Mesenteric fat pad (tissue), 1 donor: Measurements from ENCODE around the gene RHEBL1. TPM values are rescaled to one million over a fixed set of nuclear protein-coding genes. Genes with fewer than 3 reads are reported as not detected.

Experiments used
- DNase-seq: peaks from one replicate; pipeline ENCODE4 v3.0.0-alpha.2; 2020; ENCODE audit warnings: low spot score
- total RNA-seq: library from RNA; stranded (reverse); fragmentation: NEBNext Ultra II Directional; extraction: Animal tissue kit (Norgen Biotek cat#: 25700); gene quantifications from one replicate; pipeline ENCODE4 v1.2.1, GENCODE V29; 2021
- donor health status: DM: yes; HTN: yes; CAD: no.

RHEBL1 gene
- total RNA-seq, 1 donor from 2014 or later = 0.42 TPM

DNA sequence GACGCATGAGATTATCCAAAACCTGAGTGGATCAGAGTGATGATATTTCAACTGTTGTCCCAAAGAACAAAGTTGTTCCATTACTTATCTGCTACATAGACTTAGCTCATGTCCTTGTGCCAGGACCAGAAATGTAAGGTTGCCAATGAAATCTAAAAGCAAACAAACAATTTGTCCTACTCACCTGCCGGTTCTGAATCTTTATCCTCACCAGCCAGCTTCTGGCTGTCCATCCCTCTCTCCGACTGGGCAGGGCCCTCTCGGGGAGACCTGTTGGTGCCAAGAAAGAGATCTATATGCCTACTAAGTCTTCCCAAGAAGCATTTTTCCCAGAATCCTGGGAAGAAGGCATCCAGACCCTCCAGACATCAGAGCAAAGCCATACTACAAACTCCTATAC, 14.7 kb downstream of the RHEBL1 start:
- DNase-seq = no peak

DNA sequence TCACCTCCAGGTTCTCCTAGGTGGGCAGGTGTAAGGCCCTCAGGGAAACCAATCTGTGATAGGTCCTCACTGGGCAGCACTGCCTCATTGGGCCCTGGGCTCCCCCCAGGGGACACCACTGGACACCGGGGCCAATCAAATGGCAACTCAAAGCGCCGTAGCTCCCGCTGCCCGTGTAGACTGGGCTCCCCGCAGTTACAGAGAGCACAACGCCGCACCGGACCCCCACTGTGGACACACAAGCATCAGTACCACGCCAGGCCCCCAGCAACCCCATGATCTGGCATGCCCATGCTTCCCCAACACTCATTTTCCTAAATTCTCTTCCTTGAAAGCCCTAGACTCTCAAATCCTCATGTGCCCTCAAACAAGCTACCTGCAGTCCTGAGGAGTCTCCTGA, 15.3 kb downstream of the RHEBL1 start:
- no peak for DNase-seq

DNA sequence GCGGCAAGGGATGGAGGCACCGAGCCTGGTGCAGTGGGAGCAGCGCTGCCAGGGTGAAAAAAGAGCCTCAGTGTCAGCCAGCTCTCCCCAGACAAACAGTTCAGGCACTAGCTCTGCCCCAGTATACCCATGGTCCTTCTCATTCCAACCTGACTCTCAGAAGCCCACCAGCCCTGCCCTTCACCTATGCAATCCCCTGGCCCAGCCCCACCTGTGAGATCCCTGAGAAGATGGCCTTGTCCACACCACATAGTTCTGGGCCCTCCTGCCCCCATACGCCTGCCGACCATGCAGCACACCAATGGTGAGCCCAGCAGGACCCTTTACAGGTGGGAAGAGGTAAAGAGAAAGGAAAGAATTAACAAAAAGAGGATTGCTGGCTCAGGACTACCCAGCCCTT, 15.7 kb downstream of the RHEBL1 start:
- no peak for DNase-seq

DNA sequence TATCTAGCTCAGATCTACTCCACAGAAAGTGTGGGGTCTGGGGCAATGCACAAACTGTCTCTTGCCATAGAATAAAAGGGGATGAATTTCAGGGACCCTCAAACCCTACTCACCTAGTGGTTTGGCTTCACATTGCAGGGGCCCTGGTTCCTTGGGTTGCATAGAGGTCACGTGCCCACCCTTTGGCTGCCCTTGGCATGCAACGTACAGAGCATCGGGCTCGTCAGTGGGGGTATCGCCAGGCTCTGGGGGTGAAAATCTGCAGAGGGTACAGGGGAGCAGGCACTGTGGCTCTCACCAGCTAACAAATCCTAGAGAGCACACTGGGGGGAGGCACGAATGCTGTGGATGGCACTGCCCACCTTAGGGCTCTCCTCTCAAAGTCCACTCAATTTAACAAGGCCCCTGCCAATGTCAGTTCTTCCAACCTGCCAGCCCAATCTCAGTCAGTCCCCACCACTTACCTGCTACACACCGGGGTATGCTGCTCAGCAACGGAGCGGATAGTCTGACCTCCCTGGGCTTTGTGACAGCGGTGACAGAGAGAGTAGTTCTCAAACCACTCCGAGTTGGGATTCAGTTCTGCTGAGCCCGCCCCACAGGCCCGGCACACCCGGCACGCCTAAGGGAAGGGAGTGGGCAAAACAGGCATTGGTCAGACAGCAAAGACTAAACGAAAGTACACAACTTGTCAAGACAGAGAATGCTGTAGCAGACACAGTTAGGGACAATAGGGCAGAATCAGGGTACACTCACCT, 17.1 kb downstream of the RHEBL1 start:
- no peak for DNase-seq

DNA sequence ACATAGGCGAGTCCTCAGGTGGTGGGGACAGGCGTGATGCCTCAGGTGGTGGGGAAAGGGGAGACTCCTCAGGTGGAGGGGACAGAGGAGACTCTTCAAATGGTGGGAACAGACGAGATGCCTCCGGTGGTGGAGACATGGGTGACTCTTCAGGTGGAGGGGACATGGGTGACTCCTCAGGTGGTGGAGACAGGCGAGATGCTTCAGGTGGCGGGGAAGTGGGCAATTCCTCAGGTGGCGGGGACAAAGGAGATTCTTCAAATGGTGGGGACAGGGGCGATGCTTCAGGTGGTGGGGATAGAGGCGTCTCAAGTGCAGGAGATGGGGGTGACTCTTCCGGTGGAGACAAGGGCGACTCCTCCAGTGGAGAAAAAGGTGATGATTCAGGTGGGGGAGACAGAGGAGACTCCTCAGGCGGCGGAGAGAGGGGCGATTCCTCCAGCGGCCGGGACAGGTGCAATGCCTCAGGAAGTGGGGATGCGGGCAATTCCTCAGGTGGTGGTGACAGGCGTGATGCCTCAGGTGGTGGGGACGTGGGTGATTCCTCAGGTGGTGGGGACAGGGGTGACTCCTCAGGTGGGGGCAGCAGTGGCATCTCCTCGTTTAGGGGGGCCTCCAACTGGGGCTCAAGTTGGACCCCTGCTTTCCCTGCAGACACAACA, 17.9 kb downstream of the RHEBL1 start:
- no peak for DNase-seq

DNA sequence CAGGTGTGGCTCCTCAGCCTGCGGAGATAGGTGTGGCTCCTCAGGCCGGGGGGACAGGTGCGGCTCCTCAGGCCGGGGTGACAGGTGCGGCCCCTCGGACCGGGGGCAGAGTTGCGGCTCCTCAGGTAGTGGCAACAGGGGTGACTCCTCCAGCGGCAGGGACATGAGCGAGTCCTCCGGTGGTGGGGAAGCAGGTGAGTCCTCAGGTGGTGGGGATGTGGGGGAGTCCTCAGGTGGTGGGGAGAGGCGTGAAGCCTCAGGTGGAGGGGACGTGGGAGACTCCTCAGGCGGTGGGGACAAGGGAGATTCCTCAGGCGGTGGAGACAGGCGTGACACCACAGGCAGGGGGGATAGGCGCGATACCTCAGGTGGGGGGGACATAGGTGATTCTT, 18.4 kb downstream of the RHEBL1 start:
- no peak for DNase-seq

DNA sequence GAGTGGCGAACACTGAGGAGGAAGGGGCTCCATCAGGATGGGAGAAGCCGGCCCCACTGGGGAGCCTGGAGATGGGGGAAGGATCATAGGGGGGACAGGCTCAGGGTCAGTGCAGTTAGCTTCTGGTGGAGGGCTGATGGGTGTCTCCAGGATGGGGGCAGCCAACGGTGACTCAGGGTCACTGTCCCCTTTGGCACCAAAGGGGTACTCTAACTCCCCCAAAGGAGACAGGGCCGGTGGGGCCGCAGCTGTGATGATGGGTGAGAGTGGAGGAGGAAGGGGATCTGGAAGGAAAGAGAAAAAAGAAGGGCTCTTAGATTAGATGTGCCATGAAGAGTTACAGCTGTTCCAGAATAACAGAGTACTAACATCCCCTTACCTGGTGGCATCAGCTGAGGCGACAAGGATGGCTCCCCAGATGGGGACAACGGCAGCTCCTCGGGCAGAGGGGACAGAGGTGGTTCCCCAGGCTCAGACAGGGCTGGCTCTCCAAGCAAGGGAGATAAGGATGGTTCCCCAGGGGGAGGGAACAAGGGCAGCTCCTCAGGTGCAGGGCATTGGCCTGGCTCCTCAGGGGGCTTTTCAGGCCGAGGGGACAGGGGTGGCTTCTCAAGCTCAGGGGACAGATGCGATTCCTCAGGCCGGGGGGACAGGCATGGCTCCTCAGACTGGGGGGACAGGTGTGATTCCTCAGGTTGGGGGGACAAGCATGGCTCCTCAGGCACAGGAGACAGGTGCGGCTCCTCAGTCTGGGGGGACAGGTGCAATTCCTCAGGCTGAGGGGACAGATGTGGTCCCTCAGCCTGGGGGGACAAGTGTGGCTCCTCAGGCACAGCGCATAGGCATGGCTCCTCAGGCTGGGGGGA, 19.0 kb downstream of the RHEBL1 start:
- DNase-seq = no peak

DNA sequence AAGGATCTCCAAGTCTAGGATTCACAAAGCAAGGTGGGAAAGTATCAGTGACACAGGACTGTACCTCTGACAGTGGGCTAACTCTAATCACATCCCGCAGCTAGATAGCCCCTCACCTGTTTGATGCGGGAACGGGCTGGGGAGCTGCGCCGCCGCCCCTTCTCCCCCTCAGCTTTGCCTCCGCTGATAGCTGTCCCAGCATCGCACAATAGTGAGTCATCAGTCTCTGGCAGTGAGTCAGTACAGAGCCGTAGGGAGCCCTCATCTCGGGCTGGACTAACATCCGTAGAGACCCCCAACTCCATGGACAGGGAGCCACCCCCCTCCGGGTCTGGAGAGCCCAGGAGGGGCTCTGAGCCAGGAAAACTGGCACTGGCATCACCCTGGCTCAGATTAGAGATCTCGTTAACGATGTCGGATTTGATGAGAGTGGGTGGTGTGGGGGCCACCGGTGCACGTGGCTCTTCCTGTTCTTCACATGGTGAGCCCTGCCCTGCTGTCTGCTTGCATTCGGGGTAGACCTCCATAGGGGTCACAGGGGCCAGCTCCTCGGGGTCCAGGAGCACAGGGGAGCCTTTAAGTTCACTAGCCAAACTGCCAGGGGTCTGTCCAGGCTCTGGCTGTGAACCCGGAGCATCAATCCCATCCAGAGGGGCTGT, 20.1 kb downstream of the RHEBL1 start:
- DNase-seq = no peak

DNA sequence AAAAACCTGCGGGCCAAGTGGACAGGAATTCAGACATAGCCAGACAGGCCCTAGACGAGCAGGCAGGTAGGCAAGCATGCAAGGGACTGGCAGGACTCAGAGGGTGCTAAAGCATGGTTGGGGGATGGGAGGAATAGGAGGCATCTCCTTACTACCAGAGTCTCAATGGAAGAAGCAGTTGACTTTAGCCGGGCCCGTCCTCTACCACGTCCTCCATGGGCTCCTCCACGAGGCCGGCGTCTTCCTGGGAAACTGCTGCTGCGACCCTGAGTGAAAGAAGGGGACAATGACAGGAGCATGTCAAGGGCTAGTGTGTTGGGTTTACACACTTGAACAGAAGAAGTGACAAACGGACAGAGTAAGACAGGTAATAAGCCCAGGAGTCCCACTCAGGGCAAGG, 20.8 kb downstream of the RHEBL1 start:
- DNase-seq = no peak

DNA sequence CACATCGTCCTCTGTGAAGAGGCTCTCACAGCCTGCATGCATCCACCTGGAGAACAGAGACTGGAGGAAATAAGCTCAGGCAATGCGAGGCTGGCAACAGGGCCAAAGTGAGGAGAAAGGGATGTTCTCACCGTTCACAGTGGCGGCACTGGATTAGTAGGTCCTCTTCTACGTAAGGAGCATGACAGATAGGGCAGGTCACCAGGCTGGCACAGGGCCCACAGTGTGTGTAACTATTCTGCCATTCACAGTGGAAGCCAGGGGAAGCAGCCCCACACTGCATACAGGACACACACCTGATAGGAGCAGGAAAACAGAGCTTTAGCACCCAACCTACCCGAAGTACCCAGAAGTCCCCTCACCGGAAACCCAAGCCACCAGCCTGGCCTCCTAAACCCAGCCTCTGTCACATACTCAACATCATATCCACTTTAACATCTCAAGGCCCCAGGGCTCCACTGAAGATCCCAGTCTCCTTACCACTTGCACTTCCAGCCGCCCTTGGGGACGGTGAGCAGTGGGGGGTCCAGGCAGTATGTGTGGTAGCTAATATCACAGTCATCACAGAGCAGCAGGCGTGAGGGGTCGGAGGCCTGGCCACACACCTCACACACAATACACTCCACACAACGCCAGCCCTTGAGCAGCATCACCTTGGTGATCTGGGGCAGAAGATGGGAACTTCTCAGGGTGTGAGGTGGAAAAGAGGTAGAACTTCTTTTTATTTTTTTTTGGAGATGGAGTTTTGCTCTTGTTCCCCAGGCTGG, 23.5 kb downstream of the RHEBL1 start:
- no peak for DNase-seq

DNA sequence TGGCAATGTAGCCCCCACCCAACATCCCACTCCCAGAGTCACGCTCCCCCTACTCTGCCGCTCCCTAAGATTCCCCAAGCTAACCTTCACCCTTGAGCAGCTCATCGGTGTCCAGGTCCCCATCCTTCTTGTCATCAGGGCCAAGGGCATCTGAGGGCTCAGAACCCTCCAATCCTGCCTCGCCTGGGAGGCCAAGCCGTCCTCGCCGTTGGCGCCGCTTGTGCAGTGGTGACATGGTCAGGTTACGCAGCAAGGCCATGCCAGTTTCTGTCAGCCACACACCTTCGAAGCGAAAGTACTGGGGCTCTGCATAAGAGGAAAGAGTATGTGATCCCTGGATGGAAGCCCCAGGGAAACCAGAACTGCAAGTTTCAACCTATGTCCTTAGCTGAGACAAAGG, 25.1 kb downstream of the RHEBL1 start:
- no peak for DNase-seq

DNA sequence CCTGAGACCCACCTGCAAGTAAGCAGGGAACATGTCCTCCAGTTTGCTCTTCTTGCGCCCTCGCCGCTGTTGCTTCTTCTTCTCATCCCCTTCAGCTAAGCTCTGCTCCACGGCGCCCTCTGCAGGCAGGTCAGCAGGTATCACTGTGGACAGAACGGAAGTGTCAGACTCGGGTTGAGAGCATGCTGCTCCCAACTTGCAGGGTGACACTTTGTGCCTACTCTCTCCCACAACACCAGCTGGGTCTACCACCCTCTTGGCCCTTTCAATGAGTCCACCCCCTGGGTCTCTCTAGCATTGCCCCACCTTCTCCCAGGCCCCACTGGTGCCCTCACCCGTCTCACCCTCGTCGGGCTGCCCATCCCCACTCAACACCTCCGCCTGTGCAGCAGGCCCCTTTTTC, 25.9 kb downstream of the RHEBL1 start:
- no peak for DNase-seq

DNA sequence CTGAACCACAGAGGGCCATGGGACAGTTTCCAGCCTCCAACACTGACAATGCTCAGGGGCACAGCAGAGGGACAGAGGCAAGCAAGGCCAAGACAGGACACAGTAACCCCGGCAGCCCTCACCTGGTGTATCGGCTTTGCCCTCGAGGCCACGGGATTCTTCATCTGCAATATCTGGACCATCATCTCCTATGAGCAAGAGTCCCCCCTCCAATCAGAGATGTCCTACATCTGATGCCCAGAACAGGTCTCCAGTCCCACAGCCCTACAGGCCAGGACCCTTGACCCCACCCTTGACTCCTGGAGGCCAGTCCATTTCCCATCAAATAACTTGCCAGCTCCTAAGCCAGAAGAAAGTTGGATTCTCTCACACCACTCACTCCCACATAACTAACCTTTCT, 26.5 kb downstream of the RHEBL1 start:
- no peak for DNase-seq

DNA sequence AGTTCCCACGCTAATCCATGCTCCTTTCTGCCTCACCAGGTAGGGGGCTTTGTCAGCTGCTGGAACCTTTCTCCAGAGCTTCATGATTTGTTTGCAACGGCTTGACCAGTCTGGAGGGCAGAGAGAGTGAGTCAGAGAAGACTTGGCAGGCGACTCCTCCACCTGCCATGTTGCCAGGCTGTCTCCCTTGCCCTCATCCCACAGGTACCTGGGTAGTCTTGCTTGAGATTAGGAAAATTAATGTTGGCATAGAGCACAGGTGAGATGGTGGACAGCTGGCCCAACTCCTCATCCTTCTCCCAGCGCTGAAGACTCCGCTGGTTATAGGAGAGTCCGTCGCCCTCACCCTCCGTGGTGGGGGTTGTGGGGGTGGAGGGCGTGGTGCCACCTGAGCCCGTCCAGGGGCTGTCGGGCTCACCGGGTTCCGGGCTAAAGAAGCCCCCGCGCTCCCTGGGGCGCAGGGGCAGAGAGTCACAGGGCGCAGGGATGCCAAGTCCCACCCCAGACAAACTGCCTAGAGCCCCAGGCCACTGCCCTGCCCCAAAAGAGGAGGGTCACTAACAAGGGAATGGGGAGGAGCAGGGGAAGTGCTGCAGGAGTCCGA, 27.8 kb downstream of the RHEBL1 start:
- DNase-seq = no peak

DNA sequence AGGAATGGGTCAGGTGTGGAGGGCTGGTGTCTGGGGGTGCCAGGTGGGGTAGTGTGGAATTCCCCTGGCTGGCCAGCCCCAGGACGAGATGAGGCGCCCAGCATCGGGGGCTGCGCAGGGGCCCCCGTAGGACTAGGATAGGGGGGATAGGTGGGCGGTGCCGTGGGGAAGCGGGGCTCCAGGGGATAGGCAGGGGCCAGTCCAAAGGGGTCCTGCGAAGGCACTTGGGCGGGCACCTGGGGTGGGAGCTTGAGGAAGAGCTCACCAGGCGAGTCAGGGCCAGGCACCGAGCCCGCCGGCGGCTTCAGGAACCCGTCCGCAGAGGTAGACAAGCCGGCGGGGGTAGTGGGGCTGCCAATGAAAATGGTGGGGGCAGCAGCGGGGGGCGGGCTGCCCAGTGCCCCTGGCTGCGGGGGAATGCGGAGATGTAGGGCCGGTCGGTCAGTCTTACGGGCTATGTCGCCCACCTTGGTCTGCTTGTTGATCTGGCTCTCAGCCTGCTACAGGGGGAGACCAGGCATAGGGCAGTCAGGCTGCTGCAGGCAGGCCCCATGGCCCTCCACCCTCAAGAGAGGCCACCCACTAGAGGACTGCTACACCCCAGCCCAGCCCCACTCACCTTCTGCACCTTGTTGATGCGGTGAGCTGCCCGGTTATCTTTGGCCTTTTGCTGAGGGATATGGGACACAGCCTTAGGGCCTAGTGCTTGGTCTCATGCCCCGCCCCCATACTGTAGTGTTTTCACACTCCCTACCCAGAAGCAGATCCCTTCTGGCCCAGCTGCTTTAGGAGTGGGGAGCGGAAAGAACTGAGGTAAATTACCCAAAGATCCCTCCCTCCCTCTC, 28.5 kb downstream of the RHEBL1 start:
- no peak for DNase-seq

DNA sequence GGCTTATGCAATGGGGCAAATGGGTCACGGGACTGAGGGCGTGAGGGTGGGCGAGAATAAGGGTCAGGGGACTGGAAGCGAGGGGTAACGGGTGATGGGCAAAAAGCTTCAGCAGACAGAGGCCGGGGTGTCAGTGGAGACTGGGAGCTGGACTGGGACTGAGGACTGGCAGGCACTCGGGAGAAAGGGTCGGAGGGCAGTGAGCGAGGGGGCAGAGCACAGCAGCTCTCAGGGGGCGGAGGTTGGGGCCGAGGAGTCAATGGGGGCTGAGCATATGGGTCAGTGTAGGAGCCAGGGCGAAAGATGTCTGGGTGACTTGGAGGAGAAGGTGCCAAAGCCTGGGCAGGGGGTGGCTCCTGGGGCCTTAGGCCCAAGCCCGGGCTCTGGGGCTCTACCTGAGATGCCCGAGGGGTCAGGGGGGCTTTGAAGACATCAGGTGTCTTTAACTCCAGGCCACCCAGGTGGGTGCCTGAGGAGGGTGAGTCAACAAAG, 29.4 kb downstream of the RHEBL1 start:
- no peak for DNase-seq

DNA sequence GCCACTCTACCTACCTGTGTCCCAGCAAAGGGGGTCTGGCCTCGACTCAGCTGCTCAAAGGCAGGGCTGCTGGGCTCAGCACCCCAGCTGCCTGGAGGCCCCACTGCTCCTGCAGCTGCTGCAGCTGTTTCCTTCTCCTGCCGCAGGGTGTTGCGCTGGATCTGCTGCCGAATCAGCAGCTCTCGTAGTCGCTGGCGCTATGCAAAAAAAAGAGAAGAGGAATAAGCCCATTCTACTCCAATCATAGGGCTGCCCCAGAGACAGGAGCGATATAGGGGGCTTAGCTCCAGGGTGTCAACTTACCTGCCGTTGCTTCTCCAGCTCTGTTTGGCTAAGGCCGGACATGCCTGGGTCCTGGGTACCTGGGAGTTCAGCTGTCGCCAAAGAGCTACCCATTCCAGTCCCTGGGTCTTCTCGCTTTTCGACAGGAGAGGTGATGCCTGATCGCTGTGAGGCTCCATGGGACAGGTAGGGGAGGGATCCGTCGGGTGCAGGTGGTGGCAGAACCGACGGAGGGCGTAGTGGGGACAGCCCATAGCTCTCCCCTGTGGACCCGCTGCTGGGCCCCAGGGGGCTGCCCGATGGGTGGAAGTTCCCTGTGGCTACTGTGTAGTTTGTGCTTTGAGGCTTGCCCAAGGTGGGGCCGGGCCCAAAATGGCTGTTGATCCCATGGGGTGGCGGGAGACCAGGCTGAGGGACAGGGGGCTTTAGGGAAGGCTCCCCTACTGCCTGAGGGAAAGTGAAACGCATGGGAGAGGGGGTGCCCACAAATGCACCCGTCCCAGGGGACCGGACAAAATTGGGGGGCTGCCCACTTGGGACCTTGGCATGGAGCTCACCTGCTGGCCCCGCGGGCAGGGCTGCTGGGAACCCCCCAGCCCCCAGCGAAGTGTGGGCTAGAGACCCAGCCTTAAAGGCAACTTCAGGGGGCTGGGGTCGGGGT, 30.1 kb downstream of the RHEBL1 start:
- DNase-seq = no peak

DNA sequence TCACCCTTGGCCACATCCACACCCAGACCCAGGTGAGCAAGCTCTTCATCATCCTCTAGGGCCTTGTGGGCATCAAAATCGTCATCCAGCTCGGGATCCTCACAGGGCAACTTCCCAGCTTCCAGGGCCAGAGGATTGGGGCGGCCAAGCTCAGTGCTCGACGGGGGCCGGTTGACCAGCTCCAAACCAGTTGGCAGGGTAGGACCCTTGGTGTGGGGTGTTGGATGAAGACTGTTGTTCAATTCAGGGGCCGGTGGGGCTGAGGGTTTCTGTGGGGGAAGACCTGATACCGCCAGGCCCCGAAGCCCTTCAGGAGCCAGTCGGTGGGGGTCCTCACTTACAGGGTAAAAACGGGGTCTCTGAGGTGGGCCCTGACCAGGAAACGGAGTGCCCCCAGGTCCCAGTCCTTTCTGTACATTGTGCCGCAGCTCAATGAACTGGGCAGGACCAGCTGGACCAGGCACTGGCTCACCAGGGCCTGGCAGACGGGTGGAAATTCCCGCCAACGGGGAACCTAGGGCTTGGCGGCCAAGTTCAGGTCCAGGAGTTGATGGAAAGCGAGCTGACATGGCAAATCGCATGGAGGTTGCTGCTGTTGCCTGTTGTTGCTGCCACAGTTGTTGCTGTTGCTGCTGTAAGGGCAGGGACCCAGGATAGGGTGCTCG, 31.4 kb downstream of the RHEBL1 start:
- no peak for DNase-seq
